22Rv1 (cell line): Measurements from ENCODE around the gene TLR9.

Experiments
- H3K27ac ChIP-seq: fragments of 450-650 bp; 2 replicates; pipeline ENCODE4 v1.5.1; 2017
- ZFX ChIP-seq: fragments of 450-650 bp; IDR thresholded peaks from 2 replicates; pipeline ENCODE4 v1.6.1; 2017; ENCODE audit warnings: antibody characterized with exemption, borderline replicate concordance
- TF ChIP-seq, protein P1 (sequence below): fragments of 450-650 bp; IDR thresholded peaks from 2 replicates; pipeline ENCODE4 v1.5.1; 2017; ENCODE audit warnings: mild to moderate bottlenecking

The TLR9 gene

DNA sequence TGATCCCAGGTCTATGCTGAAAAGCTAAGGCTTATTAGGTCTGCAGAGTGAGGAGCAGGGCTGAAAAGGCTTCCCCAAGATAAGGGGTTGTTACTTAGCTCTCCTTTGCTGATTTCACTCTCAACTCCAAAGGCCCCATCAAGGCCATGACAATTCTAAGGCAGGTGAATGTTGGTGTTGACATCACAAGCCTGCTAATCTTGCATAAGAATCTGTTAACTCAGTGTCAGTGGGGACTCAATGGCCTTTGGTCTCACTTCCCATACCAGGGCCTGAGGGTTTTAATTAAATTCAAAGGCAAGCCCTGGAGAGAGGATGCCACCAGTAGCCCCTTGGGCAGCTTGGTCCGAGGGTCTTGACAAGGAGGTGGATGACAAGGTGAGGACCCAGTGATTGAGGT, 36.9 kb downstream of the TLR9 start:
- no peak overlapping the region for H3K27ac ChIP-seq
- TF ChIP-seq, protein P1, sequence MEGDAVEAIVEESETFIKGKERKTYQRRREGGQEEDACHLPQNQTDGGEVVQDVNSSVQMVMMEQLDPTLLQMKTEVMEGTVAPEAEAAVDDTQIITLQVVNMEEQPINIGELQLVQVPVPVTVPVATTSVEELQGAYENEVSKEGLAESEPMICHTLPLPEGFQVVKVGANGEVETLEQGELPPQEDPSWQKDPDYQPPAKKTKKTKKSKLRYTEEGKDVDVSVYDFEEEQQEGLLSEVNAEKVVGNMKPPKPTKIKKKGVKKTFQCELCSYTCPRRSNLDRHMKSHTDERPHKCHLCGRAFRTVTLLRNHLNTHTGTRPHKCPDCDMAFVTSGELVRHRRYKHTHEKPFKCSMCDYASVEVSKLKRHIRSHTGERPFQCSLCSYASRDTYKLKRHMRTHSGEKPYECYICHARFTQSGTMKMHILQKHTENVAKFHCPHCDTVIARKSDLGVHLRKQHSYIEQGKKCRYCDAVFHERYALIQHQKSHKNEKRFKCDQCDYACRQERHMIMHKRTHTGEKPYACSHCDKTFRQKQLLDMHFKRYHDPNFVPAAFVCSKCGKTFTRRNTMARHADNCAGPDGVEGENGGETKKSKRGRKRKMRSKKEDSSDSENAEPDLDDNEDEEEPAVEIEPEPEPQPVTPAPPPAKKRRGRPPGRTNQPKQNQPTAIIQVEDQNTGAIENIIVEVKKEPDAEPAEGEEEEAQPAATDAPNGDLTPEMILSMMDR = no peak
- no peak for TF ChIP-seq ZFX

DNA sequence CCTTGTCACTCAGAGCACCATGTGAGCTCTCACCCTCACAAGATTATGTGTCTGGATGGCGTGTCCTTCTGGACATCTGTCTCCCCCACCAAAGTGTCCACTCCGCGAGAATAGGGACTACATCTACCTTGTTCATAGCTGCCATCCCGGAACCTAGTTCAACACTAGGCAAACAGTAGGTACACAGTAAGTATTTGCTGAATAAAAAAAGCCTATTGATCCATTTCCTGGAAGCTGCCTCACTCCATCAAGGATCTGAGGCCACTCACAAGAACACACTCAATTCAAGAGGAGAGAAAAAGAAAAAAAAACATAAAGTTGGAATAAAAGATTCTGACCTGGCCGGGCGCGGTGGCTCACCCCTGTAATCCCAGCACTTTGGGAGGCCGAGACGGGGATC, 38.7 kb downstream of the TLR9 start:
- TF ChIP-seq ZFX = no peak
- TF ChIP-seq, protein P1 = no peak
- H3K27ac ChIP-seq = no peak overlapping the region

DNA sequence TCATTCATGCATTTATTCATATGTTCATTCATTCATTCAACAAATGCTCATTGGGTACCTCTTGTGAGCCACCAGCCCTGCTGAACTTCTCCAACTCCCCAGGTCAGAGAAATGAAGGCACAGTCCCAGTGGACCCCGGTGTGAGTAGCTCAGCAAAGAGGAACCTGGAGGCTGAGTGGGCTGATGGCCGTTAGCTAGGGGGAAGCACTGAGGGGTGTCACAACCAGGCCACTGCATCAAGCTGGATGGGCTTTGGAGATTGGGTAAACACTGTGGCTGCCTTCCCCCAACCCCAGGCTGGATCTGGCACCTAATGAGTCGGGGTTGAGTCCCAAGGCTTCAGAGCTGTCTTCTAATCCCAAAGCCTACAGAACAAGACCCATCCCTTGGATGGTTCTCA, 39.6 kb downstream of the TLR9 start:
- no peak for TF ChIP-seq ZFX
- TF ChIP-seq, protein P1 = no peak

DNA sequence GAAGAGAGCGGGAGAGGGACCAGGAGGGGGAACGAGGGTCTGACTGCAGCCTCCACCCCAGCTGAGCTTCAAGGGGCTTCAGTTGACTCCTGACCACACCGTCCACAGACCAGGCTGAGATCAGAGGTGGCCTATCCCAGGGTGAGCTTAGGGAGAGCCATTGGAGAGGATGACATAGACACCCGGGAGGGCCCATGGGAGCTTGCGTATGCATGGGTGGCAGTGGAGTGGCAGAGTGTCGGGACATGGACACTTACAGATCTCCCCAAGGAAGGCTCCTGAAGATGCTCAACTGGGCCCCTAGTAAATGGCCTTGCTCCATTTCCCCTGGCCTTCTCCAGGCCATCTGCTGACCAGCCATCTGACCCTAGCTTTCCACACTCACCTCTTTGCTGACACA, 40.1 kb downstream of the TLR9 start:
- no peak overlapping the region for H3K27ac ChIP-seq
- no peak for TF ChIP-seq ZFX
- TF ChIP-seq, protein P1 = no peak

More for the DNA sequence above, 39.6 kb downstream of the TLR9 start:
- no peak overlapping the region for H3K27ac ChIP-seq

DNA sequence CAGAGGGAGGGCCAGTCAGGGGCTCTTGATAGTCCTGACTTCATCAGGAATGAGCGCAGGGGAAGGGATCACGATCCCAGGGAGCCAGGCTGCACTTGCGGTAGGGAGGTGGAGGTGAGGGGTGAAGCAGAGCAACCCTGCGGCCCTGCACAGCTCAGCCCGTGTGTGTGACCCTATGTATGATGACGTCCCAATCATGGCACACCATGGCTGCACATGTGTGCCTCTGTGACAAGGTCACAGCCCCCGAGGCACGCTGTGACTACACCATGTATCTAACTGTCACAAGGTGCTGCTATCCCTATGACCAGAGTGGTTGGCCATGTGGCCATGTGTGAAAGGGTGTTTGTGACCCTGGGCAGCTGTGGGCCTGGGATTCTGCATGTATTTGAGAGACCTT, 40.8 kb downstream of the TLR9 start:
- TF ChIP-seq, protein P1 = no peak
- no peak for TF ChIP-seq ZFX
- H3K27ac ChIP-seq = no peak overlapping the region

DNA sequence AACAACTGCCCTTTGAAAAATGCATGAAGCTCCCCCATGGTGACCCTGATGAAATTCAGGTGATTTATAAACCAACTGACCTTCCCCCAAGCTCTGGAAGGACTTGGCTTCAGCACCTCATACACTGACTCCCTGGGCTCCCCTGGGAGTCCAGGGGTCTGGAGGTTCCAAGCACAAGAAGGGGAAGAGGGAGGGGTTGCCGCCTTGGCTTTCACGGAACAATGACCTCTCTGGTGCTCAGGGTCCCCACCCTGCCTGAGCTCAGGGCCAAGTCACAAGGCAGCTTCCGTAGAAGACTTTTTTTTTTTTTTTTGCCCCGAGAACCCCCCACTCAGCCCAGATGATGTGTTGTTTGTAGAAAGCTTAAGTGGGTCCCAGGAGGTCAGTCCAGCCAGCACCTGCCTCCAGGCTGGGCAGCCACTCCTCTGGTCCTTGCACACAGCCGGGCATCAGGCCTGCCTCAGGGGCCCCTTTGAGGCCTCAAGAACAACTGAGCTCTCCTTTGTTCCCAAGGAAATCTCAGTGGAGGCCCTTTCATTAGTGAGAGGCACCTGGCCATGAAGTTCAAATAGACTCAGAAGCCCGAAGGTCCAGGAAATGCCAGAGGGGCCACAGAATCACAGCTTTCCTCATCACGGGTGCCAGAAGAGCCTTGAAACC, 41.5 kb downstream of the TLR9 start:
- no peak overlapping the region for H3K27ac ChIP-seq
- TF ChIP-seq, protein P1 = no peak
- TF ChIP-seq ZFX = no peak

DNA sequence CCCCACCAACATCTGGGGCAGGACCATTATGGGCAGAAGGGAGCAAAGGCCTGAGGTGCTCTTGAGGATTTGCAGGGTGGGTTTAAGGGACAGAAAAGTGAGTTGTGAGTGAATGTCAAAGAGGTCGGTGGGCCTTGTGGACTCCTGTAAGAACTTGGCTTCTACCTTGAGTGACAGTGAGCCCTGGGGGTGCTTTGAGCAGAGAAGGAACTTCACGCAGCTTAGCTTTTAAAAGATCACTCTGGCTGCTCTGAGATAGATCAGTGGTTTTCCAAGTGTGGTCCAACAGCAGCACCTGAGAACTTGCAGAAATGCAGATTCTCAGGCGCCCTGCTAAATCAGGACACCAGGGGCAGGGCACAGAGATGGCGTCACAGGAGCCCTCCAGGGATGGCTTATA, 42.8 kb downstream of the TLR9 start:
- H3K27ac ChIP-seq = no peak overlapping the region
- TF ChIP-seq ZFX = no peak
- TF ChIP-seq, protein P1 = no peak
